Body of pancreas (tissue), 4 donors: ENCODE measurements around the gene SLC9C1. TPM values are rescaled to one million over a fixed set of nuclear protein-coding genes. Genes with fewer than 3 reads are reported as not detected.

Experiments used
- ATAC-seq: fragments of 150-250 bp; one replicate; pipeline ENCODE4 v1.9.1; 2016
- DNase-seq, 4 donors: peaks; one replicate each; pipeline ENCODE4 v3.0.0-alpha.2; 2019
- H3K27ac ChIP-seq, 4 donors: fragments of 200-600 bp; sonication (generic); 1 replicate in 3 of 4; 2 replicates in 1 of 4; pipeline versions ENCODE4 v1.5.1 to v1.6.1; 2016 to 2019; ENCODE audit warnings: mild to moderate bottlenecking in 1 of 4, mixed read lengths in 1 of 4, moderate library complexity in 1 of 4
- H3K27me3 ChIP-seq, 2 donors: fragments of 200-600 bp; sonication (generic); one replicate each; pipeline ENCODE4 v1.6.0; 2016; ENCODE audit warnings: mild to moderate bottlenecking in 1 of 2
- H3K36me3 ChIP-seq, 2 donors: fragments of 200-600 bp; sonication (generic); replicated peaks in 1 of 2; 2 replicates each; pipeline ENCODE4 v1.5.1; 2016; ENCODE audit warnings: low read depth in 2 of 2; ENCODE audit not compliant: insufficient read depth in 1 of 2
- H3K4me1 ChIP-seq: fragments of 200-600 bp; sonication (generic); one replicate; pipeline ENCODE4 v1.6.0; 2016
- H3K4me3 ChIP-seq, 2 donors: fragments of 200-600 bp; sonication (generic); 1 replicate in 1 of 2; 2 replicates in 1 of 2; pipeline ENCODE4 v1.5.1; 2016 to 2019
- H3K9me3 ChIP-seq, 3 donors: fragments of 200-600 bp; sonication (generic); 1 replicate in 2 of 3; 2 replicates in 1 of 3; pipeline ENCODE4 v1.5.1; 2016
- CTCF ChIP-seq, 7 experiments: fragments of 450-650 bp in 4 of 7; fragments of 200-600 bp in 3 of 7; sonication (generic) in 3 of 7; IDR thresholded peaks; one replicate each; pipeline ENCODE4 v1.5.1; 2016 to 2019; ENCODE audit warnings: antibody characterized with exemption in 7 of 7
- POLR2A ChIP-seq, 3 donors: fragments of 450-650 bp; IDR thresholded peaks; one replicate each; pipeline ENCODE4 v1.6.1; 2016; ENCODE audit warnings: antibody characterized with exemption in 3 of 3, mild to moderate bottlenecking in 2 of 3
- WGBS, 2 donors: methylation state at CpG; one replicate each; pipeline ENCODE4 v1.1.5; 2017; 5-methylcytosine and 5-hydroxymethylcytosine counted together
- intact Hi-C: fragments of 100-400 bp; cut with DNase I; formaldehyde crosslinking; loops from one replicate; pipeline ENCODE4 v1.15.1; 2023
- total RNA-seq, 2 donors: library from RNA; depleted of rRNA; stranded (reverse); fragments of >200 nt; gene quantifications; one replicate each; pipeline ENCODE4 v1.1.0, GENCODE V29; 2016

Gene SLC9C1
- total RNA-seq, 2 donors from 2014 or later = not detected

DNA sequence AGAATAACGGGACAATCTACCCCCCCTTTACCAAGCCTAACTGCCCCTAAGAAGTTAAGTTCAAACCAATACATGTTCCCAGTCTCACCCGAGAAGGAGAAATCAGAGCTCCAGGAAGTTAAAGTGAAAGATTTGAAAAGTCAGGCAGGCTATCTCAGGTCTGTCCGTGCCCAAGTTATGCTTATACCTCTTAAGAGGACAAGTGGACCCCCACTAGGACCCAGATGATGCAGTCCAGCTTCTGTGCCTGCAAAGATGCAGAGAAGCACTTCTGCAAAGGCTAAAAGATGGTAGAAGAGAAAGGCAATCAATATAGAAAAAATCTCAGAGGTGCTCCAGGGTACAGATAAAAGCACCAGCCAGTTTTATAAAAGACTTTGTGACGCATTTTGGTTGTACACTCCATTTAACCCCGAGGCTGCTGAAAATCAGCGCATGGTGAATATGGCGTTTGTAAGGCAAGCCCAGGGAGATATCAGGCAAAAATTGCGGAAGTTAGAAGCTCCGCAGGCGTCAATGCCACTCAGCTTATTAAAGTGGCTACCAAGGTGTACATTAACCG is 9.8 kb upstream of the SLC9C1 start:
- Histone ChIP-seq H3K4me1 (no peaks in the 10 kb centered on the region), H3K27me3 (no peaks in the 10 kb centered on the region), H3K9me3 (no peaks in the 10 kb centered on the region), H3K4me3 (no peak overlapping the region), H3K27ac (no peak overlapping the region), H3K36me3 (no peaks in the 10 kb centered on the region)
- WGBS, 2 donors = 29 to 67% methylated on average over 11 of the region's 11 CpGs
- no peak for ATAC-seq
- no peak for TF ChIP-seq CTCF (IDR thresholded peaks at IDR 0.05)
- no peak for DNase-seq
- intact Hi-C loops = no loop called here

DNA sequence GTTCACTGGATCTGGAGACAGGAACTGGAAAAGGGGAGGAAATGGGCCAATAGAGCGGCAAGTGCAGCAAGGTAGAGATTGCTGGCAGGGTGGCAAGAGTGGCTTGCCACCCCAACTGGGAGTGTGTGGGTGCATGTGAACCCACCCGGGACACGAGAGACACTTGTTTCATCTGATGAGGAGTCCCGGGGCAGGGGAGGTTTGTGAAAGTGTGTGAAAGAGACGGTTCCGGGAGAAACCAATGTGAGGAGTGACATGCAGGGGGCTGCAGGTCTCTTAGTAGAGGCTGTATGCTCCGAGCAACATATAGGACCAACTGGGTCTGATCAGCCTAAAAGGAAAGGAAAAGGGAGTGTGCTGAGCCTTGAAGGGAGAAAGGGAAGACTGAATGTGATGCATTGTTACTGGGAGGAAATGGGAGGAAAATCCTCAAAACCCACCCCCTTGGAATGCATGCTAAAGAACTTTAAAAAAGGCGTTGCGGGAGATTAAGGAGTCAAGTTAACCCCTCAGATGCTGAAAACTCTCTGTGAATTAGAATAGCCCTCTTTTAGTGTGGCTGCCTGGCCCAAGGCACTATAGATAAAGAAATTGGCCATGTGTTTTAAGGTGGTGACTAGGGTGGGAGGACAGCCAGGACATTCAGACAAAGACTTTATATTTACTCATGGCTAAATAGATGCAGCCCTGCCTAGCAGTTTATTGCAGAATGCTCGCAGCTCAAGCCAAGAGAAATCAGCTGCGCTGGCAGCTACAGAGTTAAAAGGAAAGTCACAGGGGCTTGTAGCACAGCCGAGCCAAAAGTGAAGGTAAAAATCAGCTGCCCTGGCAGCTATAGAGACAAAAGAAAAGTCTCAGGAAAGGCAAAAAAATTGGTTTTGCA is 9.1 kb upstream of the SLC9C1 start:
- no peak overlapping the region for H3K4me3 ChIP-seq
- intact Hi-C loops = no loop called here
- no peak overlapping the region for H3K27ac ChIP-seq
- no peaks in the 10 kb centered on the region for H3K9me3 ChIP-seq
- whole genome bisulfite sequencing, 2 donors = 52 to 55% methylated on average over 12 of the region's 12 CpGs
- no peaks in the 10 kb centered on the region for H3K36me3 ChIP-seq
- DNase-seq = no peak
- no peaks in the 10 kb centered on the region for H3K4me1 ChIP-seq
- TF ChIP-seq POLR2A (IDR thresholded peaks at IDR 0.05) (no peak), CTCF (IDR thresholded peaks at IDR 0.05) (no peak)
- no peak for ATAC-seq
- no peaks in the 10 kb centered on the region for H3K27me3 ChIP-seq

DNA sequence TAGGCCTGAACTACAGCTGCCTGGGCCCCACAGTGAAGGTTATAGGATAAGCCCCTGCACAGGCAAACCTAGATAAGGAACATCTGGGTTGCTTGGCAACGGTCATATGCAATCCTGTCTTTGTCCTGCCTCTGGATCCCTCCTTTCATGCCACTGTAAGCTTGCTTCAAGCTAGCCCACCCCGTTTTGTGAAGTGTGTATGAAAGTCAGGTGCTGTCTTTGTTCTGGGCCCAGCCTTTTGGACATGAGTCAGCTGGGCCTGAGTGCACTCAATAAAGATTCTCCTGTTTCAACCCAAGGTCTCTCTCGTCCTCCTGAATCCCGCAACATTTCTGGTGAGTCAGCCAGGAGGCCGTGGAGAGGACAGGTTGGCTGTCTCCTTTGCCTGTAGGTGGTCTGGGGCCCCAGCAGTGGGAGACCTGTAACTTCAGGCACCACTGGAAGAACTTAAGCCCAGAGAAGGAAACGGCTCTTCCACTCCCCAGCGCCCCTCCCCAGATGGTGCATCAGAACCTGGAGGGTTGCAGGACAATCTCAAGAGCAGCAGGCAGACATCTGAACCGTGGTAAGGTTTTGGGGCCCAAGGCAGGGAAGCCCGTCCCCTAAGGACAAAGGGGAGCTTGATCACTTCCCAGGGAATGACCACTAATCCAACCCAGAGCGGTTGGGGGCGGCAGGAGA is 8.3 kb upstream of the SLC9C1 start:
- Histone ChIP-seq H3K9me3 (no peaks in the 10 kb centered on the region), H3K4me1 (no peaks in the 10 kb centered on the region), H3K27ac (no peak overlapping the region), H3K27me3 (no peaks in the 10 kb centered on the region), H3K36me3 (no peaks in the 10 kb centered on the region), H3K4me3 (no peak overlapping the region)
- ATAC-seq (no peak), DNase-seq (no peak)
- TF ChIP-seq CTCF (IDR thresholded peaks at IDR 0.05) (no peak), POLR2A (IDR thresholded peaks at IDR 0.05) (no peak)
- 82 to 91% methylated on average over 11 of the region's 11 CpGs for WGBS, 2 donors
- intact Hi-C loops = no loop called here

DNA sequence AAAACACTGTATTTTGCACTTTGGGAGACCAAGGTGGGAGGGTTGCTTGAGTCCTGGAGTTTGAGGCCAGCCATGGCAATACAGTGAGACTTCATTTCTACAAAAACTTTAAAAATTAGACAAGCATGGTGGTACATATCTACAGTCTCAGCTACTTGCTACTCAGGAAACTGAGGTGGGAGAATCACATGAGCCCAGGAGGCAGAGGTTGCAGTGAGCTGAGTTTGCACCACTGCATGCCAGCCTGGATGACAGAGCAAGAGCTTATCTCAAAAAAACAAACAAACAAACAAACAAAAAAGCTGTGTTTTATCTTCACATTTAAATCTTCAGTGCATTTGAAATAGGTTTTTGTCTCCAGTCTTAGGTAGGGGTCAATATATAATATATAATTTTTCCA is 4.8 kb upstream of the SLC9C1 start:
- ATAC-seq = no peak
- Histone ChIP-seq H3K9me3 (no peaks in the 10 kb centered on the region), H3K36me3 (no peaks in the 10 kb centered on the region), H3K27ac (no peak overlapping the region), H3K4me3 (no peak overlapping the region), H3K27me3 (no peaks in the 10 kb centered on the region), H3K4me1 (no peaks in the 10 kb centered on the region)
- intact Hi-C loops = no loop called here
- TF ChIP-seq CTCF (IDR thresholded peaks at IDR 0.05) (no peak), POLR2A (IDR thresholded peaks at IDR 0.05) (no peak)
- DNase-seq = no peak
